DLD1 (cell line): ENCODE results near the gene ANKRD26.
"Not testable (repeated sequence)": the region's sequence is repeated elsewhere in the genome, so short reads cannot be mapped to it uniquely, and the experiment has no call there.

Experiments used
- in situ Hi-C: cut with HindIII; loops from 2 replicates; pipeline ENCODE4 v1.10.0; 2017; ENCODE audit warnings: low sequenced_read_pairs

Gene ANKRD26

DNA sequence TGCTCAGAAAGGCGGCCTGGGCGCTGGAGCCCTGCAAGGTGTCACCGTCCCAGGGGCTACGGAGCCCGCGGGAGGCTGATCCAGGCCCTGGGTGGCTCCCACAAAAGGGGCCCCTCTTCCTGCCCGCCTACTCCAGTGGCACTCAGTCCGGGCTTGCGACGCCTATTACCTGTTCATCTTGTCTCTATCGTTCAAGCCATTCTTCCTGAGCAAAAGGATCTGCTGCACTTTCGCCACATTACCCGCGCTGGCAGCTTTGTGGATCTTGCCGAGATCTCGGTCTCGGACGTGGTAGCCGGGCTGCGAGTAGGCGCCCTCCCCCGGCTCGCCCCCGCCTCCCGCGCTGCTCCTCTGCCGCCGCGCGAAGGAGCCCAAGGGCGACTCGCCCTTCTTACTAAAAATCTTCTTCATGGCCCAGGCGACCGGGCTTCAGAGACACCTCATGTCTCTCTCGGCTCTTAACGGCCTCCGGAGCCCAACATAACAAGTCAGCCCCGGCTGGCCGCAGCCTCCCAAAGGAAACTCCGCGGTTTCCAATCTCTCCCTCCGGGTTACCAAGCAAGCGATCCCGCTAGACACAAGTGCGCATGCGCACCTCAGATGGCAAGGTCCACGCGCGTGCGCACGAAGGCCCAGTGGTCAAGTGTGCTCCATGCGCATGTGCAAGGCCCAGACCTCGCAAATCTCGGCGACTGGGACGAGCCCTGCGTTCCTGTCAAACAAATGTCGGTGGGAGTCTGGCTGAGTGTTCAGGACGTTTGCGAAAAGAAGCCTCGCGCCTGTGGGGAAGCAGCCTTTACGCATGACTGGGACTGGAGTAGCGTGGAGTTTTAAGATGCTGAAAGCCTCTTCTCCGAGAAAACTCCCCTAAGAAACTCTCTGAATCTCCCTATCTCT lies at the start of gene ANKRD26:
Gene ANKRD26 (minus strand): TSS at position 579 of the 897 bp plus-strand sequence. CDS start 168 bp downstream, at position 411.
- in situ Hi-C loops, result no loop called here

GRCh38 chr10:27147701-27148100 lies 47.4 kb upstream of the ANKRD26 start:
- in situ Hi-C loops, result no loop called here

- in situ Hi-C loops, result no loop called here
Measured at GRCh38 chr10:27145937-27146336, 45.6 kb upstream of the ANKRD26 start.

- in situ Hi-C loops, result no loop called here
Measured at GRCh38 chr10:27143686-27144085, 43.4 kb upstream of the ANKRD26 start.

GRCh38 chr10:27138277-27138676 lies 38.0 kb upstream of the ANKRD26 start:
- in situ Hi-C loops, result no loop called here

GRCh38 chr10:27134371-27134770 lies 34.1 kb upstream of the ANKRD26 start:
- in situ Hi-C loops, result no loop called here

DNA sequence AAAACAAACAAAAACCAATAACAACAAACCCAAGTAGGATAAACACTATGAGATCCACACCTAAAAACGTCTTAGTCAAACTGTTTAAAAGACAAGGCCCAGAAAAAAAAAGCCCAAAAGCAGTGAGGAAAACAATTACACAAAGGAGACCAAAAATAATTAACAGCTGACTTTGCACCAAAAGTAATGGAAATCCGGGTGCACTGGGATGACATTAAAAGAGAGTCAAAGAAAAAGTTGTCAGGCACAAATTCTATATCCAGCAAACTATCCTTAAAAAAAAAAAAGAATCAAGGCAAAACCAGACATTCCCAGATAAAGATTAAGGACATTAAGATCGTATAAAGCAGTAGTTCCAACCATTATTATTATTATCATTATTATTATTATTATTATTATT lies 7.9 kb upstream of the ANKRD26 start:
- in situ Hi-C loops, result no loop called here

DNA sequence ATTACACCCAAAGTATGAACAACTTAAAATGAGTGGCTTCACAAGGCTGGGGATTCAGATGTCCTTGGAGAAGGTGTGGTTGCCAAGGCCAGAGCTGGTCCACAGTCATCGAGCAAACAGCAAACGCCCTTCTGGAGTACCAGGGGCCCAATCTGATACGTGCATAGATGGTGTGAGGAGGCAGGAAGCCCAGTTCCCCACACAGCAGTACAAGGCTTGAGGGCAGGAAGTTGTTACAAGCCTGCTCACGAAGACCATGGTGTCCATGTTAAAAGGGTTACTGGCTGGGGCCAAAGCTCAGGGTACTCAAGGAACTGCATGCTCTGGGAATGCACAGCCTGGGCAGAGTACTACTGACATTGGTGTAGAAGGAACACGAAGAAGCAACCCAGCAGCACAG lies 4.6 kb upstream of the ANKRD26 start:
- in situ Hi-C loops, result no loop called here

DNA sequence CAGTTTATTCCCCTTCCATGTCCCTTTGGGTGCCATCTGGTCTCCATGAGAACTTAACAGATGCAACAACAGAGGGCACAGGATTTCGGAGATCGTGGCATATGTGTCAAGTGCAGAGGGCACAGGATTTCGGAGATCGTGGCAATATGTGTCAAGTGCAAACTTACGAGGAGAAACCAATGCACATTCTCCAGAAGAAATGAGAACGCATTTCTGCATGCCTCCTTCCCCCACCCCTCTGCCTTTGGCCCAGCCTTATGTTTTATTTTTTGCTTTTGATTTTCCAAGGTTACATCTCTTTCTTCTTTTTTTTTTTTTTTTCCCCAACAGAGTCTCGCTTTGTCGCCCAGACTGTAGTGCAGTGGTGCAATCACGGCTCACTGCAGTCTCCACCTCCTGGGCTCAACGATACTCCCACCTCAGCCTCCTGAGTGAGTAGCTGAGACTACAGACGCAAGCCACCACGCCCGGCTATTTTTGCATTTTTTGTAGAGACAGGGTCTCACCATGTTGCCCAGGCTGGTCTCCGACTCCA lies 586 bp upstream of the ANKRD26 start:
- in situ Hi-C loops, result no loop called here

DNA sequence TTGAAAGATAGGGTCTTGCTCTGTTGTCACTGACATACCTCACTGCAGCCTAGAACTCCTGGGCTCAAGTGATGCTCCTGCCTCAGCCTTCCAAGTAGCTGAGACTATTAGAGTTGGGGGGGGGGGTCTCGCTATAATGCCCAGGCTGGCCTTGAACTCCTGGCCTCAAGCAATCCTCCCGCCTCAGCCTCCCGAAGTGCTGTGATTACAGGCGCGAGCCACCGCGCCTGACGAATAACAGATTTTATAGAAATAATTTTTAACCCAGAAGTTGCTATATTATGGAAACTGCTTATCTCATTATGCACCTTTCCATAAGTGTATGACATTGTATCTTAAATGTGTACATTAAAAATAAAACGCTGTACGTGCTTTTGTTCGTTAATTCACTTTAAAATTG lies 846 bp downstream of the ANKRD26 start:
- in situ Hi-C loops, result no loop called here

DNA sequence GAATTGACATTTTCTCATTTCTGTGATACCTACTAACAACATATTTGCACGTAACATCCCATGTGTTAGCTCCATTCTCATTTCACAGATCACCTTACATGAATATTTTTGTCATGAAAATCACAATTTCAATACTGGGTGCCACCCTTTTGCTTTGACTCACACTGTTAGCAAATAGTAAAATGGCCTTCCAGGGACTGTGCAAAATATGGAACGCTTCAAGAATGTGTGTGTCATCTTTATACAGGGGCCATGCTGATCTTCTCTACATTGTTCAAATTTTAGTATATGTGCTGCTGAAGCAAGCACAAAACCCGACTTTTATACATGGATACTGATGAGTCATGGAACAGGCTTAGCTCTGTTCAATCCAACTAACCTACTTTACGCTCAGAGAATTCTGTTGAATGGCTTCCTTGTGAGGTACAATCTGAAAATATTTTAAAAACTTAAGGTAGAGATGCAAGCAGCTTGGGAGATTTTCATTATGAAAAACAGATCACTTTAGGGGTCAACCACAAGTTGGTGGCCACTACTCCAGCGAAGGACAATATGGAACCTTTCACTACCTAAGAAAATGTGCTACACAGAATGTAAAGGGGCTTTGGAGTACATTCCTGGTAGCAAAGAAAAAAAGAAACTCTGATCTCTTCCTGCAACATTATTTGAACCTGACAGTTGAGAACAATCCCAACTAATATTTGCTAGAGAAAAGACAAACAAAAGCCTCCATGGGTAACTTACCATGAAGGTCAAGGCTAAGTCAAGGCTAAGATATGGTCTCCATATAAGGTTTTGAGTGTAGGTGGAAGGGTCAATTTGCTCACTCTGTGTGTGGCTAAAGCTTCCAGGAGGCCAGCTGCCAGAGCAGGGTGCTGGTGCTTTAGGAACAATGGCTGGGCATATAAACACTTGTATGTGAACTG lies 11.9 kb downstream of the ANKRD26 start:
- in situ Hi-C loops, result no loop called here

- in situ Hi-C loops, result no loop called here
Measured at GRCh38 chr10:27072436-27073114, 27.7 kb downstream of the ANKRD26 start.

DNA sequence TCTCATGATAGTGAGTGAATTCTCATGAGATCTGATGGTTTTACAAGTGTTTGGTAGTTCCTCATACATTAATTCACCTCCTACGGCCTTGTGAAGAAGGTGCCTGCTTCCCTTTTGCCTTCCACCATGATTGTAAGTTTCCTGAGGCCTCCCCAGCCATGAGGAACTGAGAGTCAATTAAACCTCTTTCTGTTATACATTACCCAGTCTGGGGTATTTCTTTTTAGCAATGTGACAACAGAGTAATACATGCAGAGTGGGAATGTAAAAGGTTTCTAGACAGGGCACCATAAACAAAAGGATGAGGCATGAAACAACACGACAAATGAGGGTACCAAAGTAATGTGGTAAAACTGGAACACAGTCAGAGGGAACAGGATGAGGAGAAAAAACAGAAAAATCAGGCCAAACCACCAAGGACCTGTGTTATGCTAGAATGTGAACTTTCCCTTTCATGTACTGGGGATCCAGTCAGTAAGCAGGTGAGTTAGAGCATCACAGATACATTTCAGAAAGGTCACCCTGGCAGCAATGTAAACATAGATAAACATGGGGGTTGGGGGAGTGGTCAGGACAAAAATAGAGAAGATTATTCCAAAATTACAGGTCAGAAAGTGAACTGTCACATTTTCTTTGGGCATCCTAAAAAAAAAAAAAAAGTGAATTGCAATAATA lies 31.9 kb downstream of the ANKRD26 start:
- in situ Hi-C loops, result no loop called here

DNA sequence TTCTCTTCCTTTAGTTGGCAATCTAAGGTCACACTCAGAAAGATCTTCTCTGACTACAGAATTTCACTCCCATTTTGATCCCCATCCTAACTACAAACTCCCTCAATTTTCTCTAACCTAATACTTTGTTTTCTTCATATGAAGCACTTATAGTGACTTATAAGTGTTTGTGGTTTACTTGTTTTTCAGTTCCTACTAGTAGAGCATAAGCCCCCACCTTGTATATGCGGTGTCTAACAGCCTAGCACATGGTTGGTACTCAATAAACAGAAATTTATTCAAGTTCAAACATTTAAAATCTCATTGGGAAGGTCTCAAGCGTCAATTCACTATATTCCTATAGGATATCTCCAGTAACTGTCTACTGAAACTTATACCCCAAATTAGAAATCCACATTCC lies 35.2 kb downstream of the ANKRD26 start:
- in situ Hi-C loops, result no loop called here

DNA sequence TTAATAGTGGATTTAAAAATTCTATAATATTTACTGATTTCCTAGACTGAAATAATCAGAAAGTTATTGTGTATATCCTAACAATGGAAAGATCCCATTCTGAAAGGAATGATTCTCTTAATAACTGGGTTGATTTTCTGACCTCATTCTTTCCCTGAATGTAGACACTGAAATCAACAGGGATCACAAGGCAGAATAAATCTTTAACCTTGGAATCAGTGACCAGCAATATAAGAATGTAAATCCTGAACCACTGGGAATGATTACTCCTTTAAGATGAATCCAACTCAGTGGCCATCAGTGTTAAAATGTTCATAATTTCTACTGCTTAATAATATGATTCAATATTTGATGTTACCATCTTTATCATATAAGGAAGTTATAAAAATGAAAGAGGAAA lies 47.6 kb downstream of the ANKRD26 start:
- in situ Hi-C loops, result no loop called here

GRCh38 chr10:27045247-27045646 lies 55.0 kb downstream of the ANKRD26 start:
- in situ Hi-C loops, result not testable (repeated sequence)

DNA sequence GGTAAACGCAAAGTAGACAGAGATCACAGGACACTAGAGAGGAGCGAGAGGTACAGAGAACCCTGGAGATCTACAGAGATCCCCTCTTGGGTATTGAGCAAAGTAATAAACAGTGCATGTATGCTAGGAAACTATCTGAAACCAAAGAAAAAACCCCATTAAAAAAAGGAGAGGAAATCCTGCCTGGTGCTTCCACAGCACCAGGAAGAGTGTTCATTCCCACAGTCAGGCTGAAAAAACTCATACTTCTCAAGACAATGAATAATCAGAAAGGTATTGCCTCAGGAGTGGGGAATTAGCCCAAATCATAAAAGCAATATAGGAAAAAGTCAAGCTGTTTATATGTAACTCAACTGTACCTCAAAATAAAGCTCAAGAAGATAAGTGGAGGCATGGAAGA lies 59.1 kb downstream of the ANKRD26 start:
- in situ Hi-C loops, result no loop called here

- in situ Hi-C loops, result no loop called here
Measured at GRCh38 chr10:27038168-27038567, 62.1 kb downstream of the ANKRD26 start.

DNA sequence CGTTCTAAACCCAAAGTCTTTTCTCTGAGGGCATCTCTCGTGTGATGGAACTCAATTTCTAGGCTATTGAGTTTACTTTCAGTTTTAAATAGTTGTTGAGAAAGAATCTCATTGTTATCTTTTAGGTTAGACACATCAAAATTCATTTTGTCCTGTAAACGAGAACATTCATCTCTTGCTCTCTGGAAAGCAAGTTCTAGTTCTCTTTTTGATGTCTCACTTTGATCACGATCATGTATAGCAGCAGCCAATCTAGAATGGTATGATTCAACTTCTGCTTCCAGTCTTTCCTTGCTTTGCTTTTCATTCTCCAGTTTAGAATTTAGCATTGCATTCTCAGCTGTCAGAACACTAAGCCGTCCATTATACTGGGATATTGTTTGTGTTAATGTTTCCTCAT lies 65.1 kb downstream of the ANKRD26 start:
- in situ Hi-C loops, result no loop called here

DNA sequence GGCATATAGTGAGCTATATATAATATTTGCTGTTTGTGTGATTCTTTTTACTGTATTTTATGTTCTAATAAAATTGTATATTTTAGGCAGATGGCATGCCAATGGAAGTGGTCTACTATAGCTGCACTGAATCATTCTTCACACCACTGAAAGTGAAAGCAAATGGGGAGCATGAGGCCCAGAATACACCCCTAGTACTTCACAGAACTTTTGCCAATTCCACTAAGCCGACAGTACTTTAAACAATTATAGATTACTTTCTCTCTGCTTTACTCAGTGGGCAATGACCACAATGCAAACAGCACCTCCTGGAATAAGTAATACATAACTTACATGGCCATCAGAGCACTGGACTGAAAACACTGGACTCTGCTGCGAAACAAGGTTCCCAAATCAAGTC lies 70.2 kb downstream of the ANKRD26 start:
- in situ Hi-C loops, result no loop called here
